NCI-H446 (cell line): ENCODE measurements around the gene RPS4Y2.

Experiments
- DNase-seq, 2 experiments: peaks; one replicate each; lab custom pipeline; 2025; lab: John Stamatoyannopoulos, UW

The RPS4Y2 gene

DNA sequence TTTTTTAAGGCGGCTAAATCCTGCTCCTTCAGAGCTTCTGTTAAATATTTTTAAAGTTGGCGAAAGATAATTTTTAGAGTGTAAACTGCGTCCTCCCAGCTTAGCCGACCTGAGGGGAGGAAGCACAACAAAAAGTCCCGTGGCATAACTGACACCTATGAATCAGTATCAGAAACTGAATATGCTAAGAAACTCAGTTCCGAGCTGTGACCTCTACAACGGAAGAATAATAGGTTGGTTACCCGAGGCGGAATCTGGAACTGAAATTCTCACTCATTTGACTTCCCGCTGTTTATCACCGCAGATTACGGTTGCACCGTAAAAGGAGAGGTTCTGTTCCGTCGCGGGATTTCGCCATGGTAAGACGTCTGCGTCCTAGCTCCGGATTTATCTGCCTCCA is at the start of gene RPS4Y2:
Gene RPS4Y2 (plus strand): TSS at position 301 of the 400 bp plus-strand sequence. CDS start 56 bp downstream, at position 357.
- no peak for DNase-seq

GRCh38 chrY:20714391-20714790 is 41.5 kb upstream of the RPS4Y2 start:
- no peak for DNase-seq

DNA sequence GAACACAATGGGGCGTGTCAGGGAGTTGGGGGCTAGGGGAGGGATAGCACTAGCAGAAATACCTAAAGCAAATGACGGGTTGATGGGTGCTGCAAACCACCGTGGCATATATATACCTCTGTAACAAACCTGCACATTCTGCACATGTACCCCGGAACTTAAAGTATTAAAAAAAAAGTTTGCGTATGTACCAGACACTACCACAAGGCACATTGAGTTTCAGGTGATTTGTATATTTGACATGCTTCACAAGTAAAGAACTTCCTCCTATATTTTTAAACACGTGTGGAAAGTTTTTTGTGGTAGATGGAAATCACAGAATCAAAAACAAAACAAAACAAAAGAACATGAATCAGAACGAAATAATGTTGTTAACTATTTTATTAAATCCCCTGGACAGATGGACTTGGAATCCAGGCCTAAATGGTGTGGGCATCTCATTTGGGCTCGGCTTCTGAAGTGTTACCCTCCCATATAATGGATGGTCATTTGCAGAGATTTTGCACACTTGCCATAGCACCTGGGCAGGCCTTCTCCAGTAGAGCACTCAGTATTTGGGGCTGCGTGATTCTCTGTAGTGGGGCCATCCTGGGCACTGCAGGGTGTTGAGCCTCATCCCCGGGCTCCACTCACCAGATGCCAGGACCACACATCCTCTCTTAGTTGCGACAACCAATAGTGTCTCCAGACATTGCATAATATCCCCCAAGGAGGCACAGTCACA is 29.6 kb upstream of the RPS4Y2 start:
- DNase-seq = no peak

DNA sequence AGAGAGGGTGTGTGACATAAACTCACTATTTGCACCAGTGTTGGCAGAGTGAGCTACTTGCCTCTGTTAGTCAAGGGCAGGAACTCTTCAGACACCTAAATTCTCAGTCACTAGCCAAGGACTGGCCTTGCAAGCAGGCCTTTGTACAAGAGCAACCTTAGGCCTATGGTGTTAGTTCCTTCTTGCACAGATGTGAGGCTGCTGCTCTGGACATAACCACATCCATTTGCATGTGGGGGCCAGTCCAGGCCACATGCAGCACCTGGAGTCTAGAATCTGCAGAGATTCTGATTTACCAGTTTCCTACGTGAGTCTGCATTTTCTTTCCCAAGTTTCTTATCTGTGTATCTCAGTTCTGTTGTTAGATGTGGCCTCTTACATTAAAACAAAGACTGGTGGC is 20.7 kb upstream of the RPS4Y2 start:
- DNase-seq = no peak

DNA sequence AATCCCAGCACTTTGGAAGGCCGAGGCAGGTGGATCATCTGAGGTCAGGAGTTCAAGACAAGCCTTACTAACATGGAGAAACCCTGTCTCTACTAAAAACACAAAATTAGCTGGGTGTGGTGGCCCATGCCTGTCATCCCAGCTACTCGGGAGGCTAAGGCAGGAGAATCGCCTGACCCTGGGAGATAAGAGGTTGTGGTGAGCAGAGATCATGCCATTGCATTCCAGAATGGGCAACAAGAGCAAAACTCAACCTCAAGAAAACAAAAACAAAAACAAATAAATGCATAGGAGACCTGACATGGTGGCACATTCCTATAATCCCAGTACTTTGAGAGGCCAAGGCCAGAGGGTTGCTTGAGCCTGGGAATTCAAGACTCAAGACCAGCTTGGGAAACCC is 16.1 kb upstream of the RPS4Y2 start:
- no peak for DNase-seq

DNA sequence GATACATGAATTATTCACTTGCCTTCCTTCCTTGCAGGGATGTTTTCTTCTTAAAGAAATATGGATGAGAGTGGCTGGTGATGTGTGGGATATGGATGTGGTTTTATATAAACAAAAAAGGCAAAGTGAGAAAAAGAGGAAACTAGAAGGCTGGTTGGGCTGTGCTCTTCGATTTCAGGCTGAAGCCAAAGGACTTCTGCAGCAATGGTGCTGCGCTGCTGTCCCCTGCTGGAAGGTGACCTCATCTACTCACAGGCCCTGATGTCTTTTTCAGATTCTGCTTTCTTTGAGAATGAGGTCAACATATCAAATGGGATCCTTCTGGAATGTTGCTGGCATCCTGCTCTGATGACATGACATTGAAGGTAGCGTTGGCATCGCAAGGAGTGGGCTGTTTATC is 15.3 kb upstream of the RPS4Y2 start:
- DNase-seq = no peak

- no peak for DNase-seq
Observed at GRCh38 chrY:20745060-20745459, 10.8 kb upstream of the RPS4Y2 start.

GRCh38 chrY:20746919-20747318 is 9.0 kb upstream of the RPS4Y2 start:
- no peak for DNase-seq

GRCh38 chrY:20763869-20764268 is 8.0 kb downstream of the RPS4Y2 start:
- DNase-seq = no peak

DNA sequence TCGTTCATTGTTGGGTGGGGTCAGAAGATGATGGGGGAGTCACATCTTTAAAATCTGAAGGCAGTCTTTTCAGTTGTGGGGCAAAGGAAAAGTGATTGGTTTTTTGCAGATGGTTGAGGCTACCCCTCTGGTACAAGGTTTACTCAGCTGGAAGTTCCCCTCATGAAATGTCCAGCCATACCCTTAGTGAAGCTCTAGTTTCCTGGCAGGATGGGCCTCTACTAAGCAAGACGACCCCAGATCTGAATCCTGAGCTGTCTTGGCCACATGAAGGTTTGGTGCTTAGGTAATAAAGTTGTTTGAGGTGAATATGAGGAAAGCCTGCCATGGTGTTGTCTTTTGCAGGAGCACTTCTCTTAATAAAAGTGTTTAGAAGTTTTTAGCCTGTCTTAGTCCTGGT is 9.2 kb downstream of the RPS4Y2 start:
- no peak for DNase-seq

GRCh38 chrY:20770755-20771154 is 14.8 kb downstream of the RPS4Y2 start:
- no peak for DNase-seq

DNA sequence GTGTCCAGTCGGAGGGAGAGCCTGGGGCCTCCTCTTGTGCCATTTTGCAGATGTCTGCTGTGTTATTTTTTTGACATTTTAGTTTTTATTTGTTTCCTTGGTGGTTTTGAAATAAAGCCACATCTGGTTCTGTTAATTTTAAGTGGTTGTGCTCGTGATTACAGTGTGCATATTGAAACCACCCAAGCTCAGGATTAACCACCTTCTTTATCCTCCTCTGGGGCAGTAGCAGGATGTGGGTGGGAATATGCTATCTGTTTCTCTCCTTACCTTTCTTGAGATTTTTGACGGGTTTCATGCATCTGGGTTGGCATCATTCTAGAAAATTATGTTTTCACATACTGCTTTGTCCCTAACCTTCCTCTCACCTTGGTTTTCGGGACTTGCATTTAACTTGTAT is 20.2 kb downstream of the RPS4Y2 start:
- no peak for DNase-seq

DNA sequence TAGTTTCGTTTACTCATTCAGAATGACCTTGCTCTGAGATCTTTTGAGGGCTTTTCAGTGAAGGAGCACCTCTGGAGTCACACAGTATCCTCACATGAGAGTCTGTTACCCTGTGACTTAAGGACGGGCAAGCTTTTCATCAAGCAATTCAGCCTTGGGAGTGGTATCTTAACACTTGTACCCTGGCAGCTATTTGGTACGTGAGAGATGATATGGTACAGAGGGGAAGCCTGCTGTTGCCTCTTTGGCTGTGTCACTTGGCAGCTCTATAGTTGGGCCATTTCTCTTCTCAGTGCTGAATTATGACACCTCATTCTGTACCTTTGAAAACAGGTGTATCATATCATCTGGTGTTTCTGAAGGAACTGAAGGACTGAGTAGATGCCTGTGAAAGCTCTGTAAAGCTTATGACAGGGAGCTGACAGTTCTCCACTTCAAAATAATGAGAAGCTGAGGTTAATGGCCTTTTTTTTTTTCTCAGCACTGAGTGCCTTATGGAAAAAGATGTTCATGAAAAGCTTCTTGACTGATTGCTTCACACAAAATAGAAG is 24.3 kb downstream of the RPS4Y2 start:
- DNase-seq = no peak

- DNase-seq = no peak
Observed at GRCh38 chrY:20780776-20781175, 24.9 kb downstream of the RPS4Y2 start.

DNA sequence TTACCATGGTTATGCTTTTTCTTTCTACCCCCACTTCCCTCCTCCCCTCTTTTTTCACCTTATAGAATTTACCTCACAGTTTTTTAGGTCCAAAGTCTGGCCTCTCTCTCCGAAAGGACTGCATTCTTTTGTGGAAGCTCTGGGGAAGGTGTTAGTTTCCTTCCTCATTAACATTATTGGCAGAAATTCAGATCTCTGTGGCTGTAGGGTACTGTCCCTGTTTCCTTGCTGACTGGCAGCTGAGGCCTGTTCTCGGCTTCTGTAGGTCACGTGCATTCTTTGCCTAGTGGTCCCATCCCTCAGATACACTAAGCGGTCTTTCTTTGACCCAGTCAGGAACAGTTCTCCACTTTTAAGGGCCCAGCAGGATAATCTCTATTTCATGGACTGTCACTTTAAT is 25.5 kb downstream of the RPS4Y2 start:
- DNase-seq = no peak

DNA sequence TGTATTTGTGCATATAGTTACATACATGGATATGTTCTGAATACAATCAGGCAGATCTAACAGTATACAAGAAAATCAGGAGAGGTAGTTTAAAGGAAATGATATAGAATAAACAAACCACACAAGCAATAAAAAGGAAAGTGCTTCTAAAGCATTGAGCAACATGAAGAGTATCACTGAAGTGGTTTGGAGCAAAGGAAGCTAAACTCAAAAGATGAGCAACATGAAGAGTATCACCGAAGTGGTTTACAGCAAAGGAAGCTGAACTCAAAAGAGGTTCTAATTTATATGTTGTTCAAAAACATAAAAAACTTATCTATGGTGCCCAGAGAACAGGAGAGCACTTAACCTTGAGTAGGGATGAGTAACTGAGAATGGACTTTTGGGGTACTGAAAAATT is 29.1 kb downstream of the RPS4Y2 start:
- DNase-seq = no peak

GRCh38 chrY:20787076-20787475 is 31.2 kb downstream of the RPS4Y2 start:
- no peak for DNase-seq

DNA sequence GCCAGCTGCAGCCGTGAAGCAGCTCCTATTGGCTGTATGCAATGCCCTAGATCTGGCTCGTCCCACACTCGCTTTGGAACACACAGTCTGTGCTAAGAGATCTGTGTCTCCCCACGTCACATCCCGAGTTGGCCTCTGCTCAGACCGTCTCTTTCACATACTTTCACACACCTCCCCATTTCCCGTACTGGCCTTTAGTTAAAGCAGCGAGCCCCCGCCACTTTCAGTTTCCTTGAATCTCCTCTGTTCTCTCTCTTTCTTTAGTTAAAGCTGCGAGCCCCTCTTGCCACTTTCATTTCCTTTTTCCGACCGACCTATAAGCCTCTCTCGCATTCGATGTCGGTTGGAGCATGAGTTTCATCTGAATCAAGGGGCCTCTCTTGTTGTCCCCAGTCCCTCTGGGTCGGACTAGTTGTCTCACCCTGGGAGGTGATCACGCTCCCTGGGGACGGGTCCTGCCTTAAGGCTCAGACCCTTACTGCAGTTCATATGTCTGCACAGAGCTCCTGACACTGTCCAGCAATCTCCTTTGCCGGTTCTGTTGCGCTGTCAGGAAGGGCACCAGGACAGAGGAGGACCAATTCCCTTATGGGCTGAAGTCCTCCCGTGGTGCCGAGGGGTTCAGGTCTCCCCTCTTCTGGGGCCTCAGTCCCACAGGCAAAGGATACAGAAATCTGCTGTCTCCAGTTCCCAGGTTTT is 42.6 kb downstream of the RPS4Y2 start:
- no peak for DNase-seq

DNA sequence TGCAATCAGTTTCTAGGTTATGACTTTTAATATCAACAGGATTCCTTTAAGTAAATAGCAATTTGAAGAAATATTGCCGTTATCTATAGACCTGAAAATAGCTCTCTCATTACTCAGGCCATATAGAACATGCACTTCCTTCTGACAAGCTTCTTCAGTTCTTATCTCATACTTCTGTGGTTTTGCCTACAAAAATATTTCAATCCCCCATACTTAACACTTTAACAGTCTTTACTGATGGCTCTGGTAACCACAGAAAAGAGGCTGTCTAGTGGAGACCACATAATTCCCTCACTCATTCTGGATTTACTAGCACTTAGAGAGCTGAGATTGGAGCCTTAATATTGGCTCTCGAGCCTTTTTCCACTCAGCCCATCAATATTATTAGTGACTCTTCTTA is 46.8 kb downstream of the RPS4Y2 start:
- DNase-seq = no peak

- no peak for DNase-seq
Observed at GRCh38 chrY:20806243-20806642, 50.3 kb downstream of the RPS4Y2 start.

- DNase-seq = no peak
Observed at GRCh38 chrY:20813459-20813858, 57.6 kb downstream of the RPS4Y2 start.

DNA sequence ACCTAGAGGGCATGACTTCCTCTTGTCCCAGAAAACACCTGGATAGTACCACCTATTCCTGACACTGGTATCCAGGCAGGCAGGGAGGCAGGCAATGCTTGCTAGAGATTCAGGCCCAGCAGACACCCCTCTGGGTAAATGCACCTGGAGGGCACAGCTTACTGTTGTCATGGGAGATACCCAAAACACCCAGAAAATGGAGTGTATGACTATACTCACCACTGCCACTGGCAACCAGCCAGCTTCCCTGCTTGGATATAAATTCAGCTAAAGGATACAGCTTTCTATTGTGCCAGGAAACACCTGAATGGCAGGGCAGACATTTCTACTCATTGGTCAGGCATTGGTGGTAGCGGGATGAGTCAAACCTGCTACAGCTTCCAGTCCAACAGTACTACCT is 58.9 kb downstream of the RPS4Y2 start:
- no peak for DNase-seq

DNA sequence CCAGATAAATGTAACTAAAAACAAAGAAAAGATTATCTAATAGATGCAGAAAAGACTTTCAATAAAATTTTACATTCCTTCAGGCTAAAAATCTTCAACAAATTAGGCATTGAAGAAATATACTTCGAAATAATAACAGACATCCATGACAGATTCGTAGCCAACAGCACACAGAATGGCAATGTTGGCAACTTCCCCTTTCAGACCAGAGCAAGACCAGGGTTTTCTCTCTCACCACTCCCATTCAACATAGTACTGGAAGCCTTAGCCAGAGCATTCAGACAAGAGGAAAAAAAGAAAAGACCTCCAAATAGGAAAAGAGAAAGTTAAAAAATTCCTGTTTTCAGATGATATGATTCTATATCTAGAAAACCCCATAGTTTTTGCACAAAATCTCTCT is 61.2 kb downstream of the RPS4Y2 start:
- DNase-seq = no peak
